Activated CD4-positive, alpha-beta T cell treated with anti-CD3 and anti-CD28 coated beads for 36 hours (primary cell): Measurements from ENCODE around the gene FHDC1. TPM values are rescaled to one million over a fixed set of nuclear protein-coding genes. Genes with fewer than 3 reads are reported as not detected.

Source experiments
- ATAC-seq: fragments of 200-7000 bp; cut with Tn5 transposase; one replicate; pipeline ENCODE4 v1.10.0; 2021; ENCODE audit warnings: mild to moderate bottlenecking, moderate library complexity
- CTCF ChIA-PET: fragments of 350-600 bp; sonication (Branson Sonifier 250); formaldehyde crosslinking; loops from one replicate; lab custom pipeline; 2021; ENCODE audit warnings: antibody characterized with exemption; lab: Charles Lee
- POLR2A ChIA-PET: fragments of 350-600 bp; sonication (Branson Sonifier 250); formaldehyde crosslinking; loops from one replicate; lab custom pipeline; 2021; ENCODE audit warnings: antibody characterized with exemption, inconsistent platforms; lab: Charles Lee
- DNase-seq: peaks from one replicate; pipeline ENCODE4 v3.0.0-alpha.2; 2020
- H3K27ac Mint-ChIP-seq: one replicate; pipeline ENCODE4 v1.8.0; 2021; ENCODE audit warnings: mixed read lengths
- H3K27me3 Mint-ChIP-seq: one replicate; pipeline ENCODE4 v1.8.0; 2021; ENCODE audit warnings: mixed read lengths
- H3K36me3 Mint-ChIP-seq: one replicate; pipeline ENCODE4 v1.8.0; 2021; ENCODE audit warnings: low read depth, mixed read lengths
- H3K4me1 Mint-ChIP-seq: one replicate; pipeline ENCODE4 v1.8.0; 2021; ENCODE audit warnings: mixed read lengths
- H3K4me3 Mint-ChIP-seq: one replicate; pipeline ENCODE4 v1.8.0; 2021; ENCODE audit warnings: mild to moderate bottlenecking, moderate library complexity, mixed read lengths
- H3K9me3 Mint-ChIP-seq: one replicate; pipeline ENCODE4 v1.8.0; 2021; ENCODE audit warnings: low read depth, mixed read lengths
- intact Hi-C, 2 experiments: fragments of 100-400 bp; cut with DNase I in 1 of 2; cut with micrococcal nuclease in 1 of 2; formaldehyde crosslinking; loops; one replicate each; pipeline versions ENCODE4 v1.14.2 to v1.15.1; 2022 to 2024; cut with DNase I, micrococcal nuclease
- total RNA-seq, 2 experiments: library from RNA; stranded (reverse); gene quantifications; one replicate each; pipeline ENCODE4 v1.2.3, GENCODE V29; 2021

FHDC1 gene
- total RNA-seq, 2 experiments from 2014 or later = 0.09 TPM

DNA sequence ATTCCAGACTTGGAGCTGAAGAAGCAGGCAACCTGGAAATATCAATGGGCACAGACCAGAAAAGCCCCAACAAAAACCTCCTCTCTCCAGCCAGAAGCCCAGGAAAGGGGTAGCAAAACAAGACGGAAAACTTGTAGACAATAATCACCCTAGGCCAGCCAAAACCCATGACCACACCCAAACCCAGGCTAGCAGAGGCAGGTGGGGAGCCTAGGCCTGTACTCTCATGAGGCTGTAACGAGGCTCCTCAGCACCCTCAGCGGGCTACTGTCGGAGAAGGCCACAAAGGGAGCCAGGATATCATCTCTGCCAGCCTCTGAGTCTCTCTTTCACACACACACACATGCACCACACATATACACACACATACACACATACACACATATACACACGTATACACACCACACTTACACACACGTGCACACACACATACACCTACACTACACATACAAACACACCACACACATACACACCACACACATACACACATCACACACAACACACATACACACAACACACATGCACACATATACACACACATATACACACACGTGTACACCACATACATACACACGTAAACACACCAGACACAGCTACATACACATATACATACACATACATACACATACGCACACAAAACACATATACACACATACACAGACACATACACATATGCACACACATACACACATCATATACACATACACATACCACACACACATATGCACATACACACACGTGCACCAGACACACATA lies 90.6 kb downstream of the FHDC1 start:
- intact Hi-C loops = no loop called here
- Mint-ChIP-seq H3K36me3 (peaks cover 1% of the 10 kb centered on the region), H3K4me3 (no peak overlapping the region), H3K4me1 (peaks cover 11% of the 10 kb centered on the region), H3K27ac (no peak overlapping the region), H3K9me3 (peaks cover 20% of the 10 kb centered on the region), H3K27me3 (peaks cover 2% of the 10 kb centered on the region)
- no peak for ATAC-seq
- ChIA-PET POLR2A (no interaction called here), CTCF (no interaction called here)
- DNase-seq = no peak

DNA sequence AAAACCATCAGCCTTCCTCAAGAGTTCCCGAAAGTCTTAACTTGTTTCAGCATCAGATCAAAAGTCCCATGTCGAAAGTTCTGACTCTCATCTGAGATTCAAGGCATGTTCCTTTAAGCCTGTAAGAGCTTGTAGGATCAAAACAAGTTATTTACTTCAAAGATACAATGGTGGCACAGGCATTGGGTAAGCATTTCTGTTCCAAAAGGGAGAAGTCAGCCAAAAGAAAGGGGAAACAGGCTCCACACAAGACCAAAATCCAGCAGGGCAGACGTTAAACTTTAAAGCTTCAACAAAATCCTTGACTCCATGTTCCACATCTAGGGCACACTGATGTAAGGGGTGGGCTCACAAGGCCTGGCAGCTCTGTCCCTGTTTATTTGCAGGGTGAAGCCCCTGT lies 91.7 kb downstream of the FHDC1 start:
- peaks cover 1% of the 10 kb centered on the region for H3K36me3 Mint-ChIP-seq
- intact Hi-C loops = no loop called here
- no peak overlapping the region for H3K27ac Mint-ChIP-seq
- ChIA-PET CTCF (interaction anchor here (0.6 to 1.0 kb wide), 2 partner anchors 16 to 99 kb away, joined by 3 to 4 read pairs; no protein-coding TSS in a partner anchor), POLR2A (no interaction called here)
- peaks cover 11% of the 10 kb centered on the region for H3K4me1 Mint-ChIP-seq
- ATAC-seq = no peak
- H3K9me3 Mint-ChIP-seq = peaks cover 20% of the 10 kb centered on the region
- peaks cover 2% of the 10 kb centered on the region for H3K27me3 Mint-ChIP-seq
- H3K4me3 Mint-ChIP-seq = no peak overlapping the region
- no peak for DNase-seq

DNA sequence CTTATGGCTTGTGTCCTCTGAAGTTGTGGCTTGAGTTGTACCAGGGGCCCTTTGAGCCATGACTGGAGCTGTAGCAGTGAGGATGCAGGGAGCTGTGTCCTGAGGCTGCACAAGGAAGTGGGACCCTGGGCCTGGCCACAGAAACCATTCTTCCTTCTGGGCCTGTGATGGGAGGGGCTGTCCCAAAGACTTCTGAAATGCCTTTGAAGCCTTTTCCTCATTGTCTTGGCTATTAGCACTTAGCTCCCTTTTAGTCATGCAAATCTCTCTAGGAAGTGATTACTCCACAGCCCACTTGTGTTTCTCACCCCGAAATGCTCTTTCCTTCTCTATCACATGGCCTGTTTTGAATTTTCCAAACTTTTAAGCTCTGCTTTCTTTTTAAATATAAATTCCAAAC lies 92.4 kb downstream of the FHDC1 start:
- Mint-ChIP-seq H3K36me3 (peaks cover 1% of the 10 kb centered on the region), H3K9me3 (peaks cover 20% of the 10 kb centered on the region), H3K4me1 (peaks cover 11% of the 10 kb centered on the region), H3K27me3 (peaks cover 2% of the 10 kb centered on the region), H3K27ac (no peak overlapping the region), H3K4me3 (no peak overlapping the region)
- POLR2A ChIA-PET = interaction anchor here (0.7 kb wide), 1 partner anchor 655 kb away, joined by 3 read pairs; no protein-coding TSS in a partner anchor
- CTCF ChIA-PET = interaction anchor here (0.6 to 1.0 kb wide), 2 partner anchors 16 to 99 kb away, joined by 3 to 4 read pairs; no protein-coding TSS in a partner anchor
- intact Hi-C loops = no loop called here
- DNase-seq = no peak
- ATAC-seq = no peak

Other genes with a start within 250 kb of the FHDC1 start
- under 1 TPM; 0.27 to 0.28 TPM for gene TIGD4, start 156.6 kb upstream of the FHDC1 start, total RNA-seq
- 10 to 100 TPM in 1 of 2 experiments, 1 to 10 TPM in 1; 8.4 to 10.5 TPM for gene ARFIP1, start 156.4 kb upstream of the FHDC1 start, total RNA-seq